ENCODE data around the gene PMM2.
A peak's percentile ranks its signal among the peaks of the same experiment; 100 is the strongest.
"Not testable (repeated sequence)": the region's sequence is repeated elsewhere in the genome, so short reads cannot be mapped to it uniquely, and the experiment has no call there.

The PMM2 gene

DNA sequence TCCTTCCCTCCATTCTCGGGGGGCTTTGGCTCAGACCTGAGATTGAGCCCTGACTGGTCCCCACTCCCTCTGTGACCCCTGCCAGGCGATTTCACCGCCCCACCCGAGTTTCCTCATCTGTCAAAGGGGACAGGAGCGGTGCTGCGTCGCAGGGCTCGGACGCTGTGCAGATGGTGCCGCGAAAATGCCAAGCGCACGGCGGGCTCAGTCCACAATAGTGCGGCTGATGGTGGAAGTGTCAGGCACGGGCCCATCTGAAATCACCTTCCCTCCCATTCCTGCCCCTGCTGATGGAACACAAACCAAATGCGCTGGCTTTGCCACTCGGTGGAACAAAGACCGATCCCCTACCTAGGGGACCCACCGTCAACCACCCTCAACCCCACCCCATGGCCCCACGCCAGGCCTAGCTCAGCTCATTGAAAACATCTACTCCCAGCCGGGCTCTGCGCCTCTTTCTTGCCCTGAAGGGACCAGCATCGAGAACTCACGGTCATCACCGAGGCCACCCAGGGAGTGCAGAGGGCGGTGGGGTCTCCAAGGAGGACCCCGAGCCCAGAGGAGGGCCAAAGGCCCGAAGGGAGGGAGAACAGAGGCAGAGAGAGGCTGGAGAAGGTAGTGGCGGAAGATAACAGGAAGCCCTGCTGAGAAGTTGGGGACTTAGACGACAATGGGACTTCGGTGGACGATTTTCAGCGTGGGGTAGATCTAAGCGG, 69.7 kb downstream of the PMM2 start:
- DNase-seq (ENCODE audit: low read depth): no peak

DNA sequence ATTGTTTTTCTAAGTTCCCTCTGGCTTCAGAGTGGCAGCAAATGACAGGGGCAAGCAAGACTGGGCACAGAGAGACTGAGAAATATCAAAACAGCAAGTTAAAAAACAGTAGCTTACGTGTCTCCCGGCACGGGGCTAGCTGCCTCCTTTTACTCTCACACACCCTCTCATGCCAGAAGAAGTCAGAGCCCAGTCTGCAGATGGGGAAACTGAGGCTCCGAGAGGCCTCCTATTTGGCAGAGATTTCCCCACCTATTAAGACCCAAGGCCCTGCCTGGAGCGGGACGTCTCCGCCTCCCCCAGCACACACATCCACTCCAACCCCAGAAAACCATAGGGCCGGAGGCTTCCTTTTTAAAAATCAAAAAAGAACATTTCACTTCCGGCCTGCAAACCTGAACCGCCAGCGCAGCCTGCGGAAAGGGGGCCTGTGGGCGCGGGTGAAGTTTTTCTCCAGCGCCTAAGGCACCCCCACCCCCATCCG, 70.3 kb downstream of the PMM2 start:
- no peak for DNase-seq (ENCODE audit: low read depth)

DNA sequence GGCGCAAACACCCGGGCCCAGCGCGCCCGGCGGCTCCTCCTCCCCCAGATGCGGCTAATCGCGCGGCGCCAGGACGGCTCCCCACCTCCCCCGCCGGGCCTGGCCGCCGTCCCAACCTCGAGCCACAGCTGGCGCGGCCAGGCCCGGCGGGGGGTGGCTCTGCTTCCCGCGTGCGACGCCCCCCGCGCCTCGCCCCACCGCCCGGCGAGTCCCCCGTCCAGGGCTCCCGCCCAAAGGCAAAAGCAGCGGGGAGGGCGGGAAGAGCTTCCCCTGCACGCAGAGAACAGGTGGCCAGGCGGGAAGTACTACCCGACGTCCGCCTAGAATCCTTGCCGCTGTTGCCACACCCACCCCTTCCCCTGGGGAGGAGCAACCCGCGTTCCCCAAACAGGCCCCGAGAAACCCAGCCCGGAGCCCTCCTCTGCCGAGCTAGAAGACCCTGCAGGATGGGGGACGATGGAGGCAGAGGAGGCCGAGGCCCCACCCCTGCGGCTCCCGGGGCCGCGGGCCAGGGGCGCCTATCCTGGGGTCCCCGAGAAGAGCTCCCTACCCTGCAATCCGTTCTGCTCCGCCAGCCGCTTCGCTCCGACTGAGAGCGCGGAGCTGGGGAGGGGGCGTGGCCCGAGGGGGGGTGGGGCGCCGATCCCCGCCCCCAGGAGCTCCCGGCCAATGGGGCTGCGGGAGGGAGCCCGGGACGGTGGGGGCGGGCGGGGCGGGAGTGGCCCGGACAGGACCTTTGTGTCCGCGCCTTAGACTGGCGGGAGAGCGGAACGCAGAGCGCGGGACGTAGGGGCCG, 71.0 kb downstream of the PMM2 start, which contains the start of gene CARHSP1:
TSS of gene CARHSP1 (minus strand) at position 591 of the 796 bp plus-strand sequence. CDS start 9,678 bp downstream, outside the sequence.
- peak; percentile 81 for DNase-seq (ENCODE audit: low read depth)

DNA sequence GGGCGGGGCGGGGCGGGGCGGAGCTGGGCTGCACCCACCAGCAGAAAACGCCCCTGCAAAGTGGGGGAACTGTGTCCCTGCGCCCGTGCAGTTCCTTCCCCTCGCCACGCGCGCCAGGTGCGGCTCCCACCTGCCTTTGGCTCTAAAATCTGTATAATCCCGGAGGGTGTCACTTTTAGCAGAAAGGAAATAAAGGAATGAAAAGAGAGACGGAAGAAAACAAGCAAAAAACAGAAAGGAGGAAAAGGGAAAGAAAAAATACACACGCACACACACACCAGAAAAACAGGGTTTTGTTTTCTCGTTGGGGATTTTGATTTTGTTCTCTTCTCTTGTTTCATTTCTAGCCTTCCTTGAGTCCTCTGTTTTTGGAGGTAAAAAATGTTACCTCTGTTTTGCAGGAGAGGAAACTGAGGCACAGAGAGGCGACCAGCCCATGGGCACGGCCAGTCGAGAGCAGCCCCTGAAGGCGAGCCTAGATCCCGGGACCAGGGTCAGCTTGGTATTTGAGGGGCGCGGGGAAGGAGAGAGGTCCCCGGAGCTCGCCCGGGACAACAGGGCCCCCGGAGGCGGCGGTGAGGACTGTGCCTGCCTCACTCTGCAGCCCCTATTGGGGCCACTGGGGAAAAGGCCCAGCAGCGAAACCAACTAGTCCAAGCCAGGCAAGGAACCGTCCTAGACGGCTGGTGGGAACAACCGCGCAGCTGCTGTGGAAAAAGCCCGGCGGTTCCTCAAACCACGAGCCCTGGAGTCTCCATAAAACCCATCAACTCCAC, 71.8 kb downstream of the PMM2 start:
- no peak for DNase-seq (ENCODE audit: low read depth)

DNA sequence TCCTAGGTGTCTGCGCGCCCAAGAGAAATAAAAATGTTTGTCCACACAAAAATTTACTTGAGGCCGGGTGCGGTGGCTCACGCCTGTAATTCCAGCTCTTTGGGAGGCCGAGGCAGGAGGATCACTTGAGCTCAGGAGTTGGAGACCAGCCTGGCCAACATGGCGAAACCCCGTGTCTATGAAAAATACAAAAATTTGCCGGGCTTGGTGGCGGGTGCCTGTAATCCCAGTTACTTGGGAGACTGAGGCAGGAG, 72.3 kb downstream of the PMM2 start:
- DNase-seq (ENCODE audit: low read depth): not testable (repeated sequence)

DNA sequence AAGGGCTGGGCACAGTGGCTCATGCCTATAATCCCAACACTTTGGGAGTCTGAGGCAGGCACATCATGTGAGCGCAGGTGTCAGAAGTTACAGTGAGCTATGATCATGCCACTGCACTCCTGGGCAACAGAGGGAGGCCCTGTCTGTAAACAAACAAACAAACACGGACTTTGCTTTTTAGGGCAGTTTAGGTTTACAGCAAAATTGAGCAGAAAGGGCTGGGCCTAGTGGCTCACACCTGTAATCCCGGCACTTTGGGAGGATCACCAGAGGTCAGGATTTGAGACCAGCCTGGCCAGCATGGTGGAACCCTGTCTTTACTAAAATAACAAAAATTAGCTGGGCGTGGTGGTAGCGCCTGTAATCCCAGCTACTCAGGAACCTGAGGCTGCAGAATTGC, 74.4 kb downstream of the PMM2 start:
- no peak for DNase-seq (ENCODE audit: low read depth)

DNA sequence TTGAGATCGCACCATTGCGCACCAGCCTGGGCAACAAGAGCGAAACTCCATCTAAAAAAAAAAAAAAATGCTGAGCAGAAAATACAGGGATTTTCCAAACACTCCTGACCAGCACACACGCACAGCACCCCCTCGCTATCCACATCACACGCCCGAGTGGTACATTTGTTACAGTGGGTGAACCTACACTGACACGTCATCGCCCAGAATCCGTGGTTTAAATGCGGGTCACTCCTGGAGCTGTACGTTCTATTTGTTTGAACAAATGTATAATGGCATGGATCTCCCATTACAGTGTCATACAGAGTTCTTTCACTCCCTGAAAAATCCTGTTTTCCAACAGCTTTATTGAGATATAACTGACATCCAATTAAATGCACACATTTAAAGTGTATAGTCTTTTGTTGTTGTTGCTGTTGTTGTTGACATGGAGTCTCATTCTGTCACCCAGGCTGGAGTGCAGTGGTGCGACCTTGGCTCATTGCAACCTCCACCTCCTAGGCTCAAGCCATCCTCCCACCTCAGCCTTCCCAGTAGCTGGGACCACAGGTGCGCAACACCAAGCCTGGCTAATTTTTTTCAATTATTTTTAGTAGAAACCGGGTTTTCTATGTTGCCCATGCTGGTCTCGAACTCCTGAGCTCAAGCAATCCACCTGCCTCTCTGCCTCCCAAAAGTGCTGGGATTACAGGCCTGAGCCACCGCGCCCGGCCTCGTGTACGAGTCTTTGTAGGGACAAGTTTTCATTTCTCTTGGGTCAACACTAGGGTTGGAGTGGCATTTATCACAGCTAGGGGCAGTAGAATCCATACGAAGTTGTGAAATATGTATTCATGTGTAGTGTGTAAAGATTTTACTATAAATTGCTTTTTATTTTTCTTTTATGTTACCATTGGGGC, 75.6 kb downstream of the PMM2 start:
- DNase-seq (ENCODE audit: low read depth): no peak

DNA sequence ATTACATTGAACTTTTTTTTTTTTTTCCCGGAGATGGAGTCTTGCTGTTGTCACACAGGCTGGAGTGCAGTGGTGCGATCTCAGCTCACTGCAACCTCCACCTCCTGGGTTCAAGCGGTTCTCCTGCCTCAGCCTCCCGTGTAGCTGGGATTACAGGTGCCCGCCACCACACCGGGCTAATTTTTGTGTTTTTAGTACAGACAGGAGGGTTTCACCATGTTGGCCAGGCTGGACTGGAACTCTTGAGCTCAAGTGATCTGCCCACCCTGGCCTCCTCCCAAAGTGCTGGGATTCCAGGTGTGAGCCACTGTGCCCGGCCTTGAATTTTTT, 76.2 kb downstream of the PMM2 start:
- DNase-seq (ENCODE audit: low read depth): not testable (repeated sequence)

DNA sequence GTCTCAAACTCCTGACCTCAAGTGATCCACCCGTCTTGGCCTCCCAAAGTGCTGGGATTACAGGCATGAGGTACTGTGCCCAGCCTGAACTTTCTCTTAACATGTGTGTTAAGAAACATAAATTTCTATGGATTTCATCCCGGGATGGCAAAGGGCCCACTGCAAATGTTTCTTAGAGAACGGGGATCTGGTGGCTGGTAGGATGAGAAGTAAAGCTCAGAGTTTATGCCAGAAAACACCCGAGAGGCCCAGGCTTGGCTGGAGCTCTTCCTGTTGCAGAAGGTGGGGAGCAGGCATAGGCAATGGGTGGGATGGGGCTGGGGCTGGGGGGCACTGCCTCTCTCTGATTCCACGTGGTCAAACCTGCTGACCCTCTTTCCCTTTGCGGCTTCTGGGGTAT, 76.7 kb downstream of the PMM2 start:
- peak; percentile 51 for DNase-seq (ENCODE audit: low read depth)

DNA sequence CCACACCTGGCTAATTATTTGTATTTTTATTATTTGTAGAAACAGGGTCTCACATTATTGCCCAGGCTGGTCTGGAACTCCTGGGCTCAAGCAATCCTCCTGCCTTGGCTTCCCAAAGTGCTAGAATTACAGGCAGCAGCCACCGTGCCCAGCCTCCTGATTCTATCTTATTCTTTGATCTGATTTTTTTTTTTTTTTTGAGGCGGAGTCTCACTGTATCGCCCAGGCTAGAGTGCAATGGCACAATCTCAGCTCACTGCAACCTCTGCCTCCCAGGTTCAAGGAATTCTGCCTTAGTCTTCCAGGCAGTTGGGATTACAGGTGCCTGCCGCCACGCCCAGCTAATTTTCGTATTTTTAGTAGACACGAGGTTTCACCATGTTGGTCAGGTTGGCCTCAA, 77.7 kb downstream of the PMM2 start:
- not testable (repeated sequence) for DNase-seq (ENCODE audit: low read depth)

DNA sequence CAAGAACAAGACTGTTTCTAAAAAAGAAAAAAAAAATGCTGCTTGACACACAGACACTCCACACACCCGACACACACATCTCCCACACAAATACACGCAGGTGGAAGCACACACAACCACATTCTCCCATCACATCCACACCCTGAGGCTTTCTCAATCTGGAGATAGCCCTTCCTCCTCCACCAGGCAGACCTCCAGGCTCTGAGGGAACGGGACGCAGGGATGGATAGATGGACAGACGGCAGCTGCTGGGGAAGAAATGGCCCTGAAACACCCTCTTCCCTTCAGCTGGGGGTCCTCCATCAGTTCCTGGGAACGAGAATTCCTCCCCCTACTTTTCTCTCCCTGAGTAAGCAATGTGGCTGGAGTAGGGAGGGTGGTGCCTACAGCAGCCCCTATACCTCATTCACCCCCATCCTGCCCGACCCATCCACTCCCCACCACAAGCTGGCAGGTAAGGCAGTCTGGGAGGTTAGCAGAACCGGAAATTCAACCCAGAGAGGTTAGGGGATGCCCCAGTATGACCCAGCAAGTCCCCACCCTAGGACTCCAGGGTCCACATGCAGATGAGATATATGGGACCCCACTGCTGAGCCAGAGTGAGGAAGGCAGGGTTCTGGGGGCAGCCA, 80.4 kb downstream of the PMM2 start:
- DNase-seq (ENCODE audit: low read depth): no peak

DNA sequence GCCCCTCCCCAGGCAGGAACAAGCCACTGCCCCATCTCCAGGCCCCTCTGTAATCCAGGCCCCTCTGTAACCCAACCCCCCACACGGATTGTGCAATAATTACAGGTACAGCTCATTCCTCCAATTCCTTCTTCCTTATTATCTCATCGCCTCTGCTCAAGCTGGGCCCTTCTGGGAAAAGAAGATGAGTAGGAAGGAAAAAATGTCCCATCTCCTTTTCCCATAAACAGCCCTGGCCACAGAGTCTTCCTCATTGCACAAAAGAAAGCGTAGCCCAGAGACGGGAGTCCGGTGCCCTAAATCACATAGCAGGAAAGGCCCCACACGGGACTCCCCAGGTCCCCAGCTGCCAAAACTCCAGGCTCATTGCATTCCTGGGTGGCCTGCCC, 80.9 kb downstream of the PMM2 start:
- peak; percentile 91 for DNase-seq (ENCODE audit: low read depth)

DNA sequence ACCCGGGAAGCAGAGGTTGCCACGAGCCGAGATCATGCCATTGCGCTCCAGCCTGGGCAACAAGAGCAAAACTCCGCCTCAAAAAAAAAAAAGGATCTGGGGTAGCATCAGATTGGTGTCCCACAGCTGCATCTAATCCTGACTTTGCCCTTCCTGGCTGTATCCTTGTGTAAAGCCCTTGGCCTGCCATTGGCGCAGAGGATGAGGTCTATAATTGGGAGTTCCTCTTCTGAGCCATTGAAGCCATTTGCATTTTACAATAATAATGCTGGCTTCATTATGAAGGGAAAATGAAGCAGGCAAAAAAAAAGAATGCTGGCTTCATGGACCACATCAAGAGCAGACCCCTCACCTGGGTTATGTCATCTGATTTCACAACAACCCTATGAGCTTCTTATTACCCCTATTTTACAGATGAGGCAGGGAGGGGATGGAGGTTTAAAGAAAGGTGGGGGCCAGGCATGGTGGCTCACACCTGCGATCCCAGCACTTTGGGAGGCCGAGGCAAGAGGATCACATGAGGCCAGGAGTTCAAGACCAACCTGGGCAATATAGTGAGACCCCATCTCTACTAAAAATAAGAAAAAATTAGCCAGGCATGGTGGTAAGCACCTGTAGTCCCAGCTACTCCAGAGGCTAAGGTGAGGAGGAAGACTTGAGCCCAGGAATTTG, 83.3 kb downstream of the PMM2 start:
- DNase-seq (ENCODE audit: low read depth): no peak

DNA sequence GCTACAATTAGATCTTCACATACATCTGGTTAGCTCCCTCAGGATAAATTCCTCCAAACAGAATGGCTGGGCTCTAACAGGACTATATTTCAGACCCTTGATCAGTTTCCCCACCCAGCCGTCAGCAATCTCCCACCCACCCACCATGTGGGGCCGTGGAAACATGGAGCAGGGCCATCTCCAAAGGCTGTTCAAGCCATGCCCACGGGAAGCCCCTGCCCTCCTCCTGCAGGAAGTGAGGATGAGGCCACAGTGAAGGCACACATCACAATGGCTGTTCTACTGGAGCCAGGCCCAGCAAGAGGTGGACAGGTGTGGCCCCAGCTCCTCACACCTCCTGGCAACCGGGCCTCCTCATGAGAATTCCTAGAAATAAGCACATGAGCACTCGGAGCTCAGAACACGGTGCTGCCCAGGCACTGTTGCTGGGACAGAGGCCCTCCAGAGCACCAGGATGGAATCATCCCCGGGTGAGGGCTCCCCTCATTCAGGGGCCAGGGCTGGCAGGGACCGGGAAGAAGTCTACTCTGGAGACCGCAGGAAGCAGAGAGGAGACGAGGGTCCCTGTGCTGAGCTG, 84.5 kb downstream of the PMM2 start, which contains the start of gene LITAFD:
TSS of gene LITAFD (plus strand) at position 311 of the 577 bp plus-strand sequence. CDS start 2,005 bp downstream, outside the sequence.
- no peak for DNase-seq (ENCODE audit: low read depth)

DNA sequence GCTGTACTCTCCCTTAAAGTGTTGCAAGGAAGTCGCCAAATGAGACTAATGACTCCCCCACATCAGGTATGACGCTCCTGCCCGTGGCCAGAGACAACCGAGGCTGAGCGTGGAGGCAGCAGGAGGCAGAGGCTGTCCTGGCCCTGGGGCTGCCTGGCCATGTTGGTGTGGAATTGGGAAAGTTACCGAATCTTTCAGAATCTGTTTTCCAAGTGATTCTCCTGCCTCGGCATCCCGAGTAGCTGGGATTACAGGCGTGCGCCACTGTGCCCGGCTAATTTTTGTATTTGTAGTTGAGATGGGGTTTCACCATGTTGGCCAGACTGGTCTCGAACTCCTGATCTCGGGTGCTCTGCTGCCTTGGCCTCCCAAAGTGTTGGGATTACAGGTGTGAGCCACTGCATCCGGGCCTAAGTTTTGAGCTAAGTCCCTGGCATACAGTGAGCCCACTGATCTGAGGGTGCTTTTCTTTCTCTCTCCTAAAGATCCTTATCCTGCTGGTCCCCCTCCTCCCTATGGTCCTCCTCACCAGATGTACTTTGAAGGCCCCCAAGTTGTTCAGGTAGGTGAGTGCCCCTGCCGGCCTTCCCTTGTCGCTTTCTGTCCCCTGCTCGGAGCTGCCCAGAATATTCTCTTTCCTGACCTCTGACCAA, 85.2 kb downstream of the PMM2 start:
- DNase-seq (ENCODE audit: low read depth): no peak

DNA sequence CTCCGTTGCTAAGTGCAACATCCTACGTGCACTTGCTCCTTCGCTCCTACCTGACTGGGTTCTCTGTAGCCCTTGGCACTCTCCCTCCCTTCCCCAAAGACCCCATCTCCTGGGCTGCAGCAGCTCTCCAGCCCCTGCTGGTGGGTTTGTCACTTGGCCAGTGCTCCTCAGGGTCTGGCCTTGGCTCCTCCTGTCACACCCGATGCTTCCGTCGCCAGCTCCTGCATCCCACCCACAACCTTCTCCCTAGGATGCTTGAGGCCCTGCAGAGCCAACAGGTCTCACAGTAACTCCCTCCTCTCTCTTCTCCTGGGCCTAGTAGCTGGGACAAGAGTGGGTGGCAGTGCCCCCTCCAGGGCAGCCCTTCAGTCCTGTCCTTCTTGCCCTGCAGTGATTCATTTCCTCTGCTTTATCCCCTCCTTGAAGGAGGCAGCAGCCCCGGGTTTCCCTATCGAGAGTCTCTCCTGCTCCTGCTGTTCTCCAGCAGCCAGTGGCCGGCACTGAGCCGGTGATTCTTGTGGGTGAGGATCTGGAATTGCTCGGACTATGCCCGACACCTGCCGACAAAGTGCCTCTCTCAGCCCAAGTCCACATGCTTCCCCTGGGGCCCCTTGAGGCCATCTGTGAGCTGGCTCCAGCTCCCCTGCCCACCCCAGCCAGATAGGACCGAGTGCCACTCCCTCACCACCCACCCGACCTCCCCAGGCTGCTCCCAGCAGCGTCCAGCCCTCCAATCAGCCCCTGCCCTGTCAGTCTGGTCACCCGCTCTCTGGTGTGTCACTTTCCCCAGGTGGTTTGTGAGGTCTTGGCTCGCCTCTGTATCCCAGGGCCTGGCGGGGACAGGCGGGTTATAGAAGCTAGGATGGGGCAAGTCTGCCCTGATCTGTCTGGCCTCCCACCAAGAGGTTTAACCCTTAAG, 88.3 kb downstream of the PMM2 start:
- peak; percentile 32 for DNase-seq (ENCODE audit: low read depth)

DNA sequence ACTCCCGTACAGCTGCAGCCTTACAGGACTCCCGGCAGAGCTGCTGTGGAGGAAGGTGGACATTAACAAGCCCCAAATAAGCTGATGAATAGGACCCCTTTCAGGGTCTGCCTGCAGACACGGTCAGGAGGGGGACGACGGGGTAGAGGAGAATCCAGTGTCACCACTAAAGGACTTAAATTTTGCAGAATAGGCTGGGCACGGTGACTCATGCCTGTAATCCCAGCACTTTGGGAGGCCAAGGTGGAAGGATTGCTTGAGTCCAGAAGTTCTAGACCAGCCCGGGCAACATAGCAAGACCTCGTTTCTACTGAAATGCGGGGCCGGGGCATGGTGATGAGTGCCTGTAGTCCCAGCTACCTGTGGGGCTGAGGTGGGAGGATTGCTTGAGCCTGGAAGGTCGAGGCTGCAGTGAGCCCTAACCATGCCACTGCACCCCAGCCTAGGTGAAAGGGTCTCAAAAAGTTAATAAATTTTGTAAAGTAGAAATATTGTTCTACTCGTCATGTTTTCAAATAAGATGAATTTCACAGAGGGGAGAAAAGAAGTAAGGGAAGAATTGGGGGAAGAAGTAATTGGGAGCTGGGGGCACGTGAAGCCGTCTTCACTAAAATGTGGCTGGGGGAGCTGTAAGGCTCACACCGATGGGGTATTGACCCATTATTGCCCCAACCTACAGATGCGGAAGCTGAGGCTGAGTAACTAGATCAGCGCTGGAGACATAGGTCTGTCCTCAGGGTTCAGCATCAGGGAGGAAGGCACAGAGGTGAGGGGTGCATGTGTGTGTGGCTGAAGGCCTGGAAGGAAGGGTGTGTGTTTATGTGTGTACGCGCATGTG, 89.2 kb downstream of the PMM2 start:
- no peak for DNase-seq (ENCODE audit: low read depth)

DNA sequence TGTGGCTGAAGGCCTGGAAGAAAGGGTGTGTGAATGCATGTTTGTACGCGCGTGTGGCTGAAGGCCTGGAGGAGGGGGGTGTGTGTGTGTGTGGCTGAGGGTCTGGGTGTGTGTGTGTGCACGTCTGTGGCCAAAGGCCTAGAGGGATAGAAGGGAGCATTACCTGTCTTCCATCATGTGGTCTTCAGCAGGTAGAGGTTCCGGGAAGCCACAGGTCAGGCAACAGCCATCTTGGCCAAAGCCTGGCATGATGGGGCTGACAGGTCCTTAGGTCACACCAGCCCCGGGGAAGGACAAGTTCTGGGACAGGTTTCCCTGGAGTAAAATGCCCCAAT, 89.8 kb downstream of the PMM2 start:
- DNase-seq (ENCODE audit: low read depth): no peak

Measured in amniotic epithelial cell (primary cell).